SU-DHL-6 (cell line): ENCODE measurements around the gene DHX35.

Source experiments
- H2AFZ ChIP-seq: fragments of 200-600 bp; sonication (generic); 2 replicates; pipeline ENCODE4 v1.6.1; 2014; ENCODE audit warnings: low read depth, mild to moderate bottlenecking, moderate library complexity, mixed read lengths, antibody characterized with exemption, low read length; ENCODE audit not compliant: severe bottlenecking
- H3F3A ChIP-seq: fragments of 200-600 bp; shearing (Covaris generic); 2 replicates; pipeline ENCODE4 v1.6.0; 2016; ENCODE audit warnings: antibody characterized with exemption, mild to moderate bottlenecking; ENCODE audit not compliant: insufficient read depth
- H3K27ac ChIP-seq: fragments of 200-600 bp; sonication (generic); 2 replicates; pipeline ENCODE4 v1.5.1; 2016; ENCODE audit warnings: low read depth, mild to moderate bottlenecking, low read length, moderate library complexity, mixed read lengths
- H3K27me3 ChIP-seq: fragments of 200-600 bp; sonication (generic), shearing (Covaris generic); 2 replicates; pipeline ENCODE4 v1.6.0; 2014; ENCODE audit warnings: mild to moderate bottlenecking, low read length
- H3K36me3 ChIP-seq: fragments of 200-600 bp; sonication (generic); 2 replicates; pipeline ENCODE4 v1.6.1; 2014; ENCODE audit warnings: mild to moderate bottlenecking, low read length, mixed read lengths
- H3K4me2 ChIP-seq: fragments of 300-600, 200-600 bp; shearing (Covaris generic), sonication (generic); 2 replicates; pipeline ENCODE4 v1.6.0; 2014; ENCODE audit warnings: low read length, low read depth, mild to moderate bottlenecking; ENCODE audit not compliant: poor library complexity, severe bottlenecking
- H3K4me3 ChIP-seq: fragments of 200-600 bp; sonication (generic); 2 replicates; pipeline ENCODE4 v1.5.1; 2014; ENCODE audit warnings: antibody characterized with exemption, low read length, mild to moderate bottlenecking, mixed read lengths; ENCODE audit not compliant: insufficient read depth, poor library complexity, severe bottlenecking
- H3K79me2 ChIP-seq: fragments of 200-600 bp; sonication (generic); 2 replicates; pipeline ENCODE4 v1.6.1; 2014; ENCODE audit warnings: mild to moderate bottlenecking, low read length, moderate library complexity; ENCODE audit not compliant: insufficient read depth
- H3K9ac ChIP-seq: fragments of 200-600 bp; sonication (generic); 2 replicates; pipeline ENCODE4 v1.7.0; 2014; ENCODE audit warnings: mild to moderate bottlenecking, low read length
- H3K9me2 ChIP-seq: fragments of 200-600 bp; sonication (generic); replicated peaks from 2 replicates; pipeline ENCODE4 v1.6.1; 2014; ENCODE audit warnings: low read length; ENCODE audit not compliant: insufficient read depth
- H3K9me3 ChIP-seq: fragments of 200-600 bp; sonication (generic); 2 replicates; pipeline ENCODE4 v1.6.1; 2014; ENCODE audit warnings: low read length, mixed read lengths; ENCODE audit not compliant: insufficient read depth
- H4K20me1 ChIP-seq: fragments of 200-600 bp; sonication (generic); 2 replicates; pipeline ENCODE4 v1.6.1; 2014; ENCODE audit warnings: low read depth, mild to moderate bottlenecking, antibody characterized with exemption, low read length, moderate library complexity, mixed read lengths
- EZH2phosphoT487 ChIP-seq: fragments of 200-600 bp; sonication (generic), shearing (Covaris generic); conservative IDR thresholded peaks from 2 replicates; pipeline ENCODE4 v1.6.1; 2018; ENCODE audit warnings: mild to moderate bottlenecking, antibody characterized with exemption, low read length, moderate library complexity, mixed read lengths
- TF ChIP-seq, protein P1 (sequence below): fragments of 200-600 bp; sonication (generic); IDR thresholded peaks from one replicate; pipeline ENCODE4 v1.5.1; 2017; ENCODE audit warnings: antibody characterized with exemption, mild to moderate bottlenecking, low read length, moderate library complexity; ENCODE audit not compliant: insufficient read depth, poor library complexity, severe bottlenecking

The DHX35 gene

DNA sequence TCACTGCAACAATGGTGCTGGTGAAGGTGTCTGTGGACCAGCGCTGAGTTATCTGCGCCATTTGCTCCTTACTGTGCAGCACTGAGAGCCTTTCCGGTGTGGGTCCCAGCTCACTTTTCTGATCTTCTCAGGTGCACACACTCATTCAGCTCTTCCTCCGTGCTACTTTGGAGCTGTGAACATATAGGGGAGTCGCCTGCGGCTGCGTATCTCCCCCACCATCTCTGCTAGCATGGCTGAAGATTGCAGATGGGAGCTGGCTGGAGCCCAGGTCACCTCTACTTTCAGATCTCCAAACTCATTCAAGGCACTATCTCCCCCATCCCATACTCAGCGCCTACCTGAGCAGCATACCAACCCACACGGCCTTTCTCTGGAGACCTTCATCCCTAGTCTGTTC, 96.9 kb downstream of the DHX35 start:
- H3F3A ChIP-seq = no peaks in the 10 kb centered on the region
- H3K79me2 ChIP-seq = no peaks in the 10 kb centered on the region
- no peaks in the 10 kb centered on the region for H3K36me3 ChIP-seq
- no peak overlapping the region for H3K9ac ChIP-seq
- H3K9me2 ChIP-seq = no peaks in the 10 kb centered on the region
- no peaks in the 10 kb centered on the region for H3K9me3 ChIP-seq
- no peak overlapping the region for H3K4me3 ChIP-seq
- no peak overlapping the region for H2AFZ ChIP-seq
- no peak for TF ChIP-seq EZH2phosphoT487
- TF ChIP-seq, protein P1, sequence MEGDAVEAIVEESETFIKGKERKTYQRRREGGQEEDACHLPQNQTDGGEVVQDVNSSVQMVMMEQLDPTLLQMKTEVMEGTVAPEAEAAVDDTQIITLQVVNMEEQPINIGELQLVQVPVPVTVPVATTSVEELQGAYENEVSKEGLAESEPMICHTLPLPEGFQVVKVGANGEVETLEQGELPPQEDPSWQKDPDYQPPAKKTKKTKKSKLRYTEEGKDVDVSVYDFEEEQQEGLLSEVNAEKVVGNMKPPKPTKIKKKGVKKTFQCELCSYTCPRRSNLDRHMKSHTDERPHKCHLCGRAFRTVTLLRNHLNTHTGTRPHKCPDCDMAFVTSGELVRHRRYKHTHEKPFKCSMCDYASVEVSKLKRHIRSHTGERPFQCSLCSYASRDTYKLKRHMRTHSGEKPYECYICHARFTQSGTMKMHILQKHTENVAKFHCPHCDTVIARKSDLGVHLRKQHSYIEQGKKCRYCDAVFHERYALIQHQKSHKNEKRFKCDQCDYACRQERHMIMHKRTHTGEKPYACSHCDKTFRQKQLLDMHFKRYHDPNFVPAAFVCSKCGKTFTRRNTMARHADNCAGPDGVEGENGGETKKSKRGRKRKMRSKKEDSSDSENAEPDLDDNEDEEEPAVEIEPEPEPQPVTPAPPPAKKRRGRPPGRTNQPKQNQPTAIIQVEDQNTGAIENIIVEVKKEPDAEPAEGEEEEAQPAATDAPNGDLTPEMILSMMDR = no peak
- no peaks in the 10 kb centered on the region for H4K20me1 ChIP-seq
- no peak overlapping the region for H3K4me2 ChIP-seq
- H3K27ac ChIP-seq = no peak overlapping the region
- no peaks in the 10 kb centered on the region for H3K27me3 ChIP-seq

DNA sequence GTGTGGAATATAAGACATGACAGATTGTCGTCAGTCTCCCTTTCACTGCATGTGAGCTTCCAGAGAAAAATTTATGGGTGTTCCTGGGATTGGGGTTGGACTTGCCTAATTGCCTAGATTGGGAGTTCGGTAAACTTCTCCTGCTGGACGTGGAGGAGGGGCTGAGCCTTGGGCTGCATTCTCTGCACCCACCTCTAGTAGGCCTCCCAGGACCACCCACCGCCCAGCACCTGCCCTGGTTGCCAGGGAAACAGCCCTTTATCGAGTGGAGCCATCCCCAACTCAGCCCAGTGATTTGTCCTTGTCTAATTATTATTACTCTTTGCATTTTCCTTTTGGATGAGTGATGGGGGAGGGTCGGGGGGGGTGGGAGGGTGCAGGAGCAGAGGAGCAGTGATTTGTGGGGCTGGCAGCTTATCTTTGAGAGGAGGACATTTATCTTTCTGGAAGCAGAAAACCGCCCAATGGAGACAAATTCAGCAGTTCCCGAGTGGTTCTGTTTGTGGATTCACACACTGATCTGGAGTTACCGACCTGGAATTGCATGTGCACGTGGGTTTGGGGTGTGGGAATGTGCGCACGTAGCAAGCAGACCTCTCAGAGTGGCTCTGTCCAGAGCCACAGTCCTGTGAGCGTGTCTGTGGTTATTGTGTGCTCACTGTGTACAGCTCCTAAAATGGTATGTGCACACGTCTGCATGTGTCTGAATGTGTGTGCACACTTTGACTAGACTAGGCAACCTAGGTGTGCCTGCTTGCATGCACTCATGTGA, 104.5 kb downstream of the DHX35 start:
- TF ChIP-seq EZH2phosphoT487 = no peak
- TF ChIP-seq, protein P1 = no peak
- H3K9me2 ChIP-seq = no peaks in the 10 kb centered on the region
- H3K27me3 ChIP-seq = no peaks in the 10 kb centered on the region
- no peaks in the 10 kb centered on the region for H3K36me3 ChIP-seq
- H3K4me3 ChIP-seq = no peak overlapping the region
- H3K4me2 ChIP-seq = no peak overlapping the region
- H3K79me2 ChIP-seq = no peaks in the 10 kb centered on the region
- no peaks in the 10 kb centered on the region for H3K9me3 ChIP-seq
- no peak overlapping the region for H3K27ac ChIP-seq
- H3F3A ChIP-seq = no peaks in the 10 kb centered on the region
- H2AFZ ChIP-seq = no peak overlapping the region
- no peak overlapping the region for H3K9ac ChIP-seq
- no peaks in the 10 kb centered on the region for H4K20me1 ChIP-seq

DNA sequence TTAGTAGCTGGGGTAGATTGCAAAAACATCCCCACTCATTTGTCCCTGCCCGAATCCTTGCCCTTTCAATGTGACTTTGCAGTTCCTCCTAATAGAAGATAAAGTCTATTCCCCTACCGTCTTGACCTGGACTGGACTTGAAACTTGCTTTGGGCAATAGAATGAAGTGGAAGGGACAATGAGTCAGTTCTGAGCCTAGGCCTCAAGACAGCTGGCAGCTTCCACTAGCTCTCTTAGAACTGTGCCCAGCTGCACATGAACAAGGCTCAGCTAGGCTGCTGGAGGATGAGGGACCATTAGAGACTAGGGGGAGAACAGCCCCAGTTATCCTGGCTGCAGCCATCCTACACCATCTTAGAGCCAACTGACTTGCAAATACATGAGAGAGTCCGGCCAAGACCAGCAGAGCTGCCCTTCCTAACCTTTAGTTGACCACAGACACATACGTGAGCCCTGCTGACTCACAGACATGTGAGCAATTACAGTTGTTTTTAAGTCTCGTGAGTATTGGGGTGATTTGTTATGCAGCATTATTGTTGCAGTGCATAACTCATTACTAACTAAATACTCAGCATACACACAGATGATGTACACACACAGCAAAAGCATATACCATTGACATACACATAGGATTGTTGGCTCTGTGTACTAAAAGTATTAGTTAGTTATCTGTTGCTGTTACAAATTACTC, 105.5 kb downstream of the DHX35 start:
- no peak overlapping the region for H3K9ac ChIP-seq
- H3K79me2 ChIP-seq = no peaks in the 10 kb centered on the region
- H3F3A ChIP-seq = no peaks in the 10 kb centered on the region
- H3K4me3 ChIP-seq = no peak overlapping the region
- H3K4me2 ChIP-seq = no peak overlapping the region
- H3K9me2 ChIP-seq = no peaks in the 10 kb centered on the region
- H3K27me3 ChIP-seq = no peaks in the 10 kb centered on the region
- H2AFZ ChIP-seq = no peak overlapping the region
- no peaks in the 10 kb centered on the region for H4K20me1 ChIP-seq
- no peaks in the 10 kb centered on the region for H3K36me3 ChIP-seq
- TF ChIP-seq EZH2phosphoT487 = no peak
- TF ChIP-seq, protein P1 = no peak
- no peaks in the 10 kb centered on the region for H3K9me3 ChIP-seq
- H3K27ac ChIP-seq = no peak overlapping the region
